ENCODE measurements around the gene CNTN4. TPM values are rescaled to one million over a fixed set of nuclear protein-coding genes. Genes with fewer than 3 reads are reported as not detected.
A peak's percentile ranks its signal among the peaks of the same experiment; 100 is the strongest.

CNTN4 gene
- total RNA-seq, 1 experiment from 2014 or later, result 51.3 TPM

- Mint-ChIP-seq H3K4me1 (ENCODE audit: low read depth, unreplicated experiment) (no peaks in the 10 kb centered on the region), H3K9me3 (ENCODE audit: unreplicated experiment) (no peaks in the 10 kb centered on the region), H3K27ac (ENCODE audit: unreplicated experiment) (no peak overlapping the region), H3K36me3 (ENCODE audit: insufficient read depth, unreplicated experiment) (peaks cover 6% of the 10 kb centered on the region), H3K27me3 (ENCODE audit: insufficient read depth, unreplicated experiment) (no peaks in the 10 kb centered on the region), H3K4me3 (ENCODE audit: unreplicated experiment) (no peak overlapping the region)
- no TSS peak for BruUV-seq (replicated peaks)
- POLR2A ChIA-PET, result no interaction called here
- intact Hi-C loops (cut with micrococcal nuclease; ENCODE audit: unreplicated experiment), result no loop called here
- TF ChIP-seq, protein P1, sequence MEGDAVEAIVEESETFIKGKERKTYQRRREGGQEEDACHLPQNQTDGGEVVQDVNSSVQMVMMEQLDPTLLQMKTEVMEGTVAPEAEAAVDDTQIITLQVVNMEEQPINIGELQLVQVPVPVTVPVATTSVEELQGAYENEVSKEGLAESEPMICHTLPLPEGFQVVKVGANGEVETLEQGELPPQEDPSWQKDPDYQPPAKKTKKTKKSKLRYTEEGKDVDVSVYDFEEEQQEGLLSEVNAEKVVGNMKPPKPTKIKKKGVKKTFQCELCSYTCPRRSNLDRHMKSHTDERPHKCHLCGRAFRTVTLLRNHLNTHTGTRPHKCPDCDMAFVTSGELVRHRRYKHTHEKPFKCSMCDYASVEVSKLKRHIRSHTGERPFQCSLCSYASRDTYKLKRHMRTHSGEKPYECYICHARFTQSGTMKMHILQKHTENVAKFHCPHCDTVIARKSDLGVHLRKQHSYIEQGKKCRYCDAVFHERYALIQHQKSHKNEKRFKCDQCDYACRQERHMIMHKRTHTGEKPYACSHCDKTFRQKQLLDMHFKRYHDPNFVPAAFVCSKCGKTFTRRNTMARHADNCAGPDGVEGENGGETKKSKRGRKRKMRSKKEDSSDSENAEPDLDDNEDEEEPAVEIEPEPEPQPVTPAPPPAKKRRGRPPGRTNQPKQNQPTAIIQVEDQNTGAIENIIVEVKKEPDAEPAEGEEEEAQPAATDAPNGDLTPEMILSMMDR (IDR thresholded peaks at IDR 0.05; ENCODE audit: insufficient read depth in 1 of 2, low read depth in 1 of 2, low read length in 1 of 2, severe bottlenecking in 1 of 2, unreplicated experiment in 1 of 2), result no peak
- DNase-seq, result no peak
- H3K36me3 ChIP-seq (ENCODE audit: control insufficient read depth, insufficient read depth, low read length), result no peaks in the 10 kb centered on the region
- H3K4me1 ChIP-seq, result no peaks in the 10 kb centered on the region
- no peak overlapping the region for H3K4me3 ChIP-seq (ENCODE audit: low read depth, low read length)
- CTCF ChIA-PET, result no interaction called here
- H3K9me3 ChIP-seq, result no peaks in the 10 kb centered on the region
- H3K27me3 ChIP-seq (replicated peaks; ENCODE audit: control insufficient read depth, insufficient read depth, low read length), result no peaks in the 10 kb centered on the region
Measured at GRCh38 chr3:2950159-2950558, 851.5 kb downstream of the CNTN4 start.

DNA sequence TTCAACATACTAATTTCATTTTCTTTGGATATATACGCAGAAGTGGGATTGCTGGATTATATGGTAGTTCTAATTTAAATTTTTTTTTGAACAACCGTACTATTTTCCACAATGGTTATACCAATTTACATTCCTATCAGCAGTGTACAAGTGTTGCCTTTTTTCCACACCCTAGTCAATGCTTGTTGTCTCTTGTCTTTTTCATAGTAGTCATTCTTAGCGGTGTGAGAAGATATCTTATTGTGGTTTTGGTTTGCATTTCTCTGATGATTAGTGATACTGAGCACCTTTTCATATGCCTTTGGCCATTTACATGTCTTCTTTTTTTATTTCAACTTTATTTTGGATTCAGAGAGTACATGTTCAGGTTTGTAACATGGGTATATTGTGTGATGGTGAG lies 858.4 kb downstream of the CNTN4 start:
- H3K4me1 ChIP-seq, result peaks cover 13% of the 10 kb centered on the region
- Mint-ChIP-seq H3K36me3 (ENCODE audit: insufficient read depth, unreplicated experiment) (peaks cover 10% of the 10 kb centered on the region), H3K4me1 (ENCODE audit: low read depth, unreplicated experiment) (peaks cover 9% of the 10 kb centered on the region), H3K9me3 (ENCODE audit: unreplicated experiment) (no peaks in the 10 kb centered on the region), H3K27ac (ENCODE audit: unreplicated experiment) (no peak overlapping the region), H3K27me3 (ENCODE audit: insufficient read depth, unreplicated experiment) (no peaks in the 10 kb centered on the region), H3K4me3 (ENCODE audit: unreplicated experiment) (no peak overlapping the region)
- no peaks in the 10 kb centered on the region for H3K9me3 ChIP-seq
- intact Hi-C loops (cut with micrococcal nuclease; ENCODE audit: unreplicated experiment), result no loop called here
- TF ChIP-seq, protein P1 (IDR thresholded peaks at IDR 0.05; ENCODE audit: insufficient read depth in 1 of 2, low read depth in 1 of 2, low read length in 1 of 2, severe bottlenecking in 1 of 2, unreplicated experiment in 1 of 2), result no peak
- no peaks in the 10 kb centered on the region for H3K27me3 ChIP-seq (replicated peaks; ENCODE audit: control insufficient read depth, insufficient read depth, low read length)
- no peak overlapping the region for H3K4me3 ChIP-seq (ENCODE audit: low read depth, low read length)
- BruUV-seq (replicated peaks), result no TSS peak
- no peak for DNase-seq
- CTCF ChIA-PET, result no interaction called here
- no peaks in the 10 kb centered on the region for H3K36me3 ChIP-seq (ENCODE audit: control insufficient read depth, insufficient read depth, low read length)
- POLR2A ChIA-PET, result no interaction called here

DNA sequence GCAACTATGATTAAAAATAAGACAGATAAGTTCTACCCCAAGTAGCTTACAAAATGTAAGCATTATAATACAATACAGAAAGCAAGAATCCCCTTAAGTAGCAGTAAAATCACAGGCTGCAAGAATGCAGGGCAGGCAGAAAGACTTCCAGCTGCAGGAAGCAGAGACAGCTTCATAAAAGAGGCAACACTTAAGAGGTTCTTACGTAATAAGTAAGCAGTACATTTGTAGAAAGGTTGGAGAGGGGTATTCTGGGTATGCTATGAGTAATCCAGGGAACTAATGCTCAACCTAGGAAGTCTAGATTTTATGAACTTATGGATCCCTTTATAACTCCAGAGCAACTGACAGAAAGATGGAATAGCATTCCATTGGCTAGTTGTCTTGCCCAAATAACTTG lies 859.9 kb downstream of the CNTN4 start:
- H3K36me3 Mint-ChIP-seq (ENCODE audit: insufficient read depth, unreplicated experiment), result peaks cover 5% of the 10 kb centered on the region
- POLR2A ChIA-PET, result no interaction called here
- no peaks in the 10 kb centered on the region for H3K27me3 Mint-ChIP-seq (ENCODE audit: insufficient read depth, unreplicated experiment)
- no TSS peak for BruUV-seq (replicated peaks)
- no peaks in the 10 kb centered on the region for H3K27me3 ChIP-seq (replicated peaks; ENCODE audit: control insufficient read depth, insufficient read depth, low read length)
- H3K4me1 ChIP-seq, result peaks cover 13% of the 10 kb centered on the region
- peak overlapping the region; percentile 61 for H3K27ac Mint-ChIP-seq (ENCODE audit: unreplicated experiment)
- H3K9me3 Mint-ChIP-seq (ENCODE audit: unreplicated experiment), result no peaks in the 10 kb centered on the region
- intact Hi-C loops (cut with micrococcal nuclease; ENCODE audit: unreplicated experiment), result no loop called here
- H3K4me1 Mint-ChIP-seq (ENCODE audit: low read depth, unreplicated experiment), result peaks cover 9% of the 10 kb centered on the region
- H3K36me3 ChIP-seq (ENCODE audit: control insufficient read depth, insufficient read depth, low read length), result no peaks in the 10 kb centered on the region
- peak overlapping the region; percentile 38 for H3K4me3 Mint-ChIP-seq (ENCODE audit: unreplicated experiment)
- peak in 1 of 2 experiments; percentile 9 for DNase-seq
- CTCF ChIA-PET, result interaction anchor here (1.0 kb wide), 1 partner anchor 37 kb away, joined by 3 read pairs; no protein-coding TSS in a partner anchor
- TF ChIP-seq, protein P1 (IDR thresholded peaks at IDR 0.05; ENCODE audit: insufficient read depth in 1 of 2, low read depth in 1 of 2, low read length in 1 of 2, severe bottlenecking in 1 of 2, unreplicated experiment in 1 of 2), result no peak
- no peaks in the 10 kb centered on the region for H3K9me3 ChIP-seq
- no peak overlapping the region for H3K4me3 ChIP-seq (ENCODE audit: low read depth, low read length)
